ENCODE results near the gene F7.

Gene F7

DNA sequence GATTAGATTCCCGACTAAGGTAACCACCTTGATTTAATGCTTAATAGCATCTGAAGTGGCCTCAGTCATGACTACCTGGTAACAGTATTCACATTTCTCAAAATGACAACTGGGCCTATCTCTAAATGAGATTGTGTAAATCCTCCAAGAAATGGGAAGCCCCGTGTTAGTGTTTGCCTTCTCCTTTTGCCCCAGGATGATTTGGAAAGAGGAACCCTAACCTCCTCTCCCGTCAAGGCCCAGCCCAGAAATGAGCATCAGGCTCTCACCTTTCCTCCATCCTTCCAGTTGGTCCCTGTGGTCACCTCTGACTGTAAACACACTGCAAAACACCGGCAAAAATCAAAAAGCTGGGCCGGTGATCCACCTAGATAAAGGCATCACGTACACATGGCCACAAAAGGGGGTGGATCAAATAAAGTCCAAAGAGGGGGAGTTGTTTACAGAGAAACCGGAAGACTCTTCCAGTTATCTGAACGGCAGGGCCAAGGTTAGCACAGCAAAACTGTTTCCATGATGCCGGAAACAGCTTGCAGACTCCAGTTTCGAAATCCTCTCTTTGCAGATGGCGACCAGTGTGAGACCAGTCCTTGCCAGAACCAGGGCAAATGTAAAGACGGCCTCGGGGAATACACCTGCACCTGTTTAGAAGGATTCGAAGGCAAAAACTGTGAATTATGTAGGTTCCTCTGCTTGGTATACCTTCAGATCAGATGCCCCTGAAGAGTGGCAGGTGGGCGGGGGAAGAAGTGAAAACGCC, 33.4 kb downstream of the F7 start:
- no peaks in the 10 kb centered on the region for H4K20me1 ChIP-seq (ENCODE audit: insufficient read depth, low read length)
- H2AFZ ChIP-seq (ENCODE audit: low read depth, low read length), result peak overlapping the region; percentile 48
- 0 out of 2 replicates have a peak, but pooled peaks cover 6% of the 10 kb centered on the region for H3K27me3 ChIP-seq (ENCODE audit: low read depth, low read length)
- peak overlapping the region; percentile 23 for H3K4me2 ChIP-seq (ENCODE audit: low read length)
- H3K9me3 ChIP-seq (ENCODE audit: insufficient read depth, low read length), result no peaks in the 10 kb centered on the region; the same call in 1 of the 2 replicates
- no peaks in the 10 kb centered on the region for H3K36me3 ChIP-seq (replicated peaks; ENCODE audit: low read depth, low read length)
- H3K27ac ChIP-seq (ENCODE audit: low read length), result no peak overlapping the region
- H3K79me2 ChIP-seq (ENCODE audit: low read length), result no peaks in the 10 kb centered on the region
- TF ChIP-seq EZH2phosphoT487 (IDR thresholded peaks at IDR 0.05; ENCODE audit: low read depth), result no peak
- TF ChIP-seq, protein P1, sequence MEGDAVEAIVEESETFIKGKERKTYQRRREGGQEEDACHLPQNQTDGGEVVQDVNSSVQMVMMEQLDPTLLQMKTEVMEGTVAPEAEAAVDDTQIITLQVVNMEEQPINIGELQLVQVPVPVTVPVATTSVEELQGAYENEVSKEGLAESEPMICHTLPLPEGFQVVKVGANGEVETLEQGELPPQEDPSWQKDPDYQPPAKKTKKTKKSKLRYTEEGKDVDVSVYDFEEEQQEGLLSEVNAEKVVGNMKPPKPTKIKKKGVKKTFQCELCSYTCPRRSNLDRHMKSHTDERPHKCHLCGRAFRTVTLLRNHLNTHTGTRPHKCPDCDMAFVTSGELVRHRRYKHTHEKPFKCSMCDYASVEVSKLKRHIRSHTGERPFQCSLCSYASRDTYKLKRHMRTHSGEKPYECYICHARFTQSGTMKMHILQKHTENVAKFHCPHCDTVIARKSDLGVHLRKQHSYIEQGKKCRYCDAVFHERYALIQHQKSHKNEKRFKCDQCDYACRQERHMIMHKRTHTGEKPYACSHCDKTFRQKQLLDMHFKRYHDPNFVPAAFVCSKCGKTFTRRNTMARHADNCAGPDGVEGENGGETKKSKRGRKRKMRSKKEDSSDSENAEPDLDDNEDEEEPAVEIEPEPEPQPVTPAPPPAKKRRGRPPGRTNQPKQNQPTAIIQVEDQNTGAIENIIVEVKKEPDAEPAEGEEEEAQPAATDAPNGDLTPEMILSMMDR (IDR thresholded peaks at IDR 0.05; ENCODE audit: low read depth, low read length), result no peak
- H3K4me3 ChIP-seq (ENCODE audit: low read length), result no peak overlapping the region
- H3K4me1 ChIP-seq (ENCODE audit: low read length), result no peaks in the 10 kb centered on the region
- H3K9ac ChIP-seq (ENCODE audit: low read length), result no peak overlapping the region

DNA sequence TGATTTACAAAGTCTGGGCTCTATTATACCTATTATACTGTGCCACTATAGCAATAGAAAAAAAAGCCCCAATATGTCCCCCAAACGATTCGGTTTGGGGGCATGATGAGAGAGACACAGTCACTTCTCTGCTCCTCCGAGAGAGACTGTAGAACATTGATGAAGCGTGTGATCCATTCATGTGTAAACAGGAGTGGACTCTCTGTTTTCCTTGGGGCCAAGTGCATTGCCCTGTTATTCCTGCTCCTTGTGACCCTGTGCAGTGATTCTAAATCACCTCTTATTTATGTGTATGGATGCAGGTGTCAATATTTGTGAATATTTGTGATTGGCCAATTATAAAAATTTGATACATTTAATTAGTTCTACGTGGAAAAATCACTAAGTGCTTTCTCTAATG, 34.0 kb downstream of the F7 start:
- Histone ChIP-seq H3K9ac (ENCODE audit: low read length) (no peak overlapping the region), H3K36me3 (replicated peaks; ENCODE audit: low read depth, low read length) (no peaks in the 10 kb centered on the region), H3K9me3 (ENCODE audit: insufficient read depth, low read length) (no peaks in the 10 kb centered on the region; the same call in 1 of the 2 replicates), H3K27me3 (ENCODE audit: low read depth, low read length) (0 out of 2 replicates have a peak, but pooled peaks cover 4% of the 10 kb centered on the region), H3K4me3 (ENCODE audit: low read length) (no peak overlapping the region), H3K4me2 (ENCODE audit: low read length) (peak overlapping the region; percentile 23), H3K27ac (ENCODE audit: low read length) (no peak overlapping the region), H2AFZ (ENCODE audit: low read depth, low read length) (peak overlapping the region; percentile 48; the same call in 1 of the 2 replicates), H4K20me1 (ENCODE audit: insufficient read depth, low read length) (no peaks in the 10 kb centered on the region), H3K4me1 (ENCODE audit: low read length) (no peaks in the 10 kb centered on the region), H3K79me2 (ENCODE audit: low read length) (no peaks in the 10 kb centered on the region)
- no peak for TF ChIP-seq EZH2phosphoT487 (IDR thresholded peaks at IDR 0.05; ENCODE audit: low read depth)
- TF ChIP-seq, protein P1 (IDR thresholded peaks at IDR 0.05; ENCODE audit: low read depth, low read length), result no peak

- Histone ChIP-seq H3K9me3 (ENCODE audit: insufficient read depth, low read length) (no peaks in the 10 kb centered on the region; the same call in 1 of the 2 replicates), H3K9ac (ENCODE audit: low read length) (no peak overlapping the region), H3K79me2 (ENCODE audit: low read length) (no peaks in the 10 kb centered on the region), H3K36me3 (replicated peaks; ENCODE audit: low read depth, low read length) (no peaks in the 10 kb centered on the region), H3K27me3 (ENCODE audit: low read depth, low read length) (peaks cover 3% of the 10 kb centered on the region; the same call in 1 of the 2 replicates), H4K20me1 (ENCODE audit: insufficient read depth, low read length) (no peaks in the 10 kb centered on the region), H3K4me3 (ENCODE audit: low read length) (no peak overlapping the region), H3K27ac (ENCODE audit: low read length) (no peak overlapping the region), H3K4me2 (ENCODE audit: low read length) (no peak overlapping the region), H2AFZ (ENCODE audit: low read depth, low read length) (no peak overlapping the region), H3K4me1 (ENCODE audit: low read length) (no peaks in the 10 kb centered on the region)
- no peak for TF ChIP-seq EZH2phosphoT487 (IDR thresholded peaks at IDR 0.05; ENCODE audit: low read depth)
- TF ChIP-seq, protein P1 (IDR thresholded peaks at IDR 0.05; ENCODE audit: low read depth, low read length), result no peak
Observed at GRCh38 chr13:113140677-113141600, 35.3 kb downstream of the F7 start.

DNA sequence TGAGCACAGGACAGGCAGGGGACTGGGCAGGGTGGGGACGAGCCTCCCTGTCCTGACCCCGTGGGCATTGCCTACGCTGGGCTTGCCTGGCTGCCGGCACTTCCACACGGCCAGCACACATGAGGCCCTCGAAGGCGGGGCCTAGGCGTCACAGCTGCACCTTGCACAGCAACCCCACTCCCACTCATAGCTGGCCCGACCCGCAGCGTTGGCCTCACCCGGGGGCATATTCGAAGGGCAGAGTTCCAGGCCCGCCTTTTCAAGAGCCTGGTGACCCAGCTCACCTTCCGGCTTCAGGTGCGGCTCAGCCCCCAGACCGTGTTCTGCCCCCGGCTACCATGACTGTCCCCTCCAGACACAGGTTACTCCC, 36.0 kb downstream of the F7 start:
- Histone ChIP-seq H3K4me3 (ENCODE audit: low read length) (no peak overlapping the region), H3K79me2 (ENCODE audit: low read length) (no peaks in the 10 kb centered on the region), H3K27ac (ENCODE audit: low read length) (no peak overlapping the region), H3K9ac (ENCODE audit: low read length) (no peak overlapping the region), H4K20me1 (ENCODE audit: insufficient read depth, low read length) (no peaks in the 10 kb centered on the region), H3K36me3 (replicated peaks; ENCODE audit: low read depth, low read length) (no peaks in the 10 kb centered on the region), H3K4me2 (ENCODE audit: low read length) (no peak overlapping the region), H3K27me3 (ENCODE audit: low read depth, low read length) (peaks cover 3% of the 10 kb centered on the region; the same call in 1 of the 2 replicates), H3K9me3 (ENCODE audit: insufficient read depth, low read length) (no peaks in the 10 kb centered on the region; the same call in 1 of the 2 replicates), H3K4me1 (ENCODE audit: low read length) (no peaks in the 10 kb centered on the region), H2AFZ (ENCODE audit: low read depth, low read length) (no peak overlapping the region)
- TF ChIP-seq EZH2phosphoT487 (IDR thresholded peaks at IDR 0.05; ENCODE audit: low read depth), result no peak
